HG03442 (cell line): Measurements from ENCODE around the gene PI4K2B.
"Not testable (repeated sequence)": the region's sequence is repeated elsewhere in the genome, so short reads cannot be mapped to it uniquely, and the experiment has no call there.

Source experiments
- ATAC-seq: cut with Tn5 transposase; IDR thresholded peaks from one replicate; pipeline ENCODE4 v1.9.1; 2021; ENCODE audit warnings: mild to moderate bottlenecking, moderate library complexity; ENCODE audit not compliant: unreplicated experiment

PI4K2B gene

GRCh38 chr4:25233737-25234389 lies at the start of gene PI4K2B:
Gene PI4K2B (plus strand): TSS chr4:25234033. CDS start chr4:25234164, 131 bp downstream.
- ATAC-seq, result peak; percentile 73

- ATAC-seq, result no peak
Measured at GRCh38 chr4:25184056-25184455, 49.8 kb upstream of the PI4K2B start.

- no peak for ATAC-seq
Measured at GRCh38 chr4:25190407-25190806, 43.4 kb upstream of the PI4K2B start.

- ATAC-seq, result no peak
Measured at GRCh38 chr4:25198713-25199112, 35.1 kb upstream of the PI4K2B start.

GRCh38 chr4:25207997-25208396 lies 25.8 kb upstream of the PI4K2B start:
- ATAC-seq, result no peak

GRCh38 chr4:25209702-25210101 lies 24.1 kb upstream of the PI4K2B start:
- no peak for ATAC-seq

- ATAC-seq, result no peak
Measured at GRCh38 chr4:25211721-25212120, 22.1 kb upstream of the PI4K2B start.

- no peak for ATAC-seq
Measured at GRCh38 chr4:25212822-25213221, 21.0 kb upstream of the PI4K2B start.

- no peak for ATAC-seq
Measured at GRCh38 chr4:25213347-25213979, 20.4 kb upstream of the PI4K2B start.

GRCh38 chr4:25214750-25215149 lies 19.1 kb upstream of the PI4K2B start:
- not testable (repeated sequence) for ATAC-seq

GRCh38 chr4:25215511-25215910 lies 18.3 kb upstream of the PI4K2B start:
- ATAC-seq, result no peak

- no peak for ATAC-seq
Measured at GRCh38 chr4:25221377-25221776, 12.5 kb upstream of the PI4K2B start.

- ATAC-seq, result no peak
Measured at GRCh38 chr4:25223802-25224375, 9.9 kb upstream of the PI4K2B start.

- ATAC-seq, result no peak
Measured at GRCh38 chr4:25229804-25230203, 4.0 kb upstream of the PI4K2B start.

- ATAC-seq, result no peak
Measured at GRCh38 chr4:25233194-25233593, 639 bp upstream of the PI4K2B start.

- peak; percentile 53 for ATAC-seq
Measured at GRCh38 chr4:25234390-25235370, 847 bp downstream of the PI4K2B start.

GRCh38 chr4:25235401-25235800 lies 1.6 kb downstream of the PI4K2B start:
- no peak for ATAC-seq

GRCh38 chr4:25236030-25236429 lies 2.2 kb downstream of the PI4K2B start:
- ATAC-seq, result not testable (repeated sequence)

GRCh38 chr4:25236971-25237370 lies 3.1 kb downstream of the PI4K2B start:
- no peak for ATAC-seq

GRCh38 chr4:25238052-25238451 lies 4.2 kb downstream of the PI4K2B start:
- no peak for ATAC-seq

GRCh38 chr4:25239528-25239927 lies 5.7 kb downstream of the PI4K2B start:
- not testable (repeated sequence) for ATAC-seq
